ENCODE data around the gene AJUBA. TPM values are rescaled to one million over a fixed set of nuclear protein-coding genes. Genes with fewer than 3 reads are reported as not detected.

The AJUBA gene
- total RNA-seq, 1 donor from 2014 or later, result 56.1 TPM

GRCh38 chr14:22977434-22977683 is 5.0 kb downstream of the AJUBA start:
- DNase-seq (ENCODE audit: extremely low spot score, unreplicated experiment), result no peak
- peaks cover 33% of the 10 kb centered on the region for H3K36me3 Mint-ChIP-seq

GRCh38 chr14:22976620-22977433 is 5.5 kb downstream of the AJUBA start:
- DNase-seq (ENCODE audit: extremely low spot score, unreplicated experiment), result no peak
- peaks cover 53% of the 10 kb centered on the region for H3K4me1 Mint-ChIP-seq (ENCODE audit: unreplicated experiment)
- no peak for TF ChIP-seq CTCF (conservative IDR thresholded peaks at IDR 0.05)
- H3K4me3 Mint-ChIP-seq, result peak overlapping the region; percentile 95
- H3K27ac Mint-ChIP-seq, result peak overlapping the region; percentile 97
- no peaks in the 10 kb centered on the region for H3K9me3 Mint-ChIP-seq
- peaks cover 38% of the 10 kb centered on the region for H3K36me3 Mint-ChIP-seq
- peaks cover 3% of the 10 kb centered on the region for H3K27me3 Mint-ChIP-seq

More at GRCh38 chr14:22977434-22977683, 5.0 kb downstream of the AJUBA start:
- H3K27ac Mint-ChIP-seq, result peak overlapping the region; percentile 97
- H3K4me1 Mint-ChIP-seq (ENCODE audit: unreplicated experiment), result peaks cover 53% of the 10 kb centered on the region
- TF ChIP-seq CTCF (conservative IDR thresholded peaks at IDR 0.05), result no peak
- H3K27me3 Mint-ChIP-seq, result peaks cover 3% of the 10 kb centered on the region
- no peaks in the 10 kb centered on the region for H3K9me3 Mint-ChIP-seq
- peak overlapping the region; percentile 95 for H3K4me3 Mint-ChIP-seq

GRCh38 chr14:22974530-22975313 is 7.6 kb downstream of the AJUBA start:
- TF ChIP-seq CTCF (conservative IDR thresholded peaks at IDR 0.05), result no peak
- DNase-seq (ENCODE audit: extremely low spot score, unreplicated experiment), result no peak
- Mint-ChIP-seq H3K4me1 (ENCODE audit: unreplicated experiment) (peaks cover 48% of the 10 kb centered on the region), H3K27ac (peak overlapping the region; percentile 14), H3K36me3 (peaks cover 34% of the 10 kb centered on the region), H3K27me3 (no peaks in the 10 kb centered on the region), H3K4me3 (no peak overlapping the region), H3K9me3 (no peaks in the 10 kb centered on the region)

- peak overlapping the region; percentile 18 for H3K27ac Mint-ChIP-seq
- no peaks in the 10 kb centered on the region for H3K9me3 Mint-ChIP-seq
- TF ChIP-seq CTCF (conservative IDR thresholded peaks at IDR 0.05), result peak; percentile 82
- no peak overlapping the region for H3K4me3 Mint-ChIP-seq
- no peaks in the 10 kb centered on the region for H3K27me3 Mint-ChIP-seq
- H3K36me3 Mint-ChIP-seq, result peaks cover 38% of the 10 kb centered on the region
- peaks cover 36% of the 10 kb centered on the region for H3K4me1 Mint-ChIP-seq (ENCODE audit: unreplicated experiment)
- no peak for DNase-seq (ENCODE audit: extremely low spot score, unreplicated experiment)
These were observed 8.9 kb downstream of the AJUBA start for GRCh38 chr14:22973217-22974032.

GRCh38 chr14:22972313-22972930 is 9.9 kb downstream of the AJUBA start:
- Mint-ChIP-seq H3K4me3 (no peak overlapping the region), H3K27ac (no peak overlapping the region), H3K4me1 (ENCODE audit: unreplicated experiment) (peaks cover 26% of the 10 kb centered on the region), H3K9me3 (no peaks in the 10 kb centered on the region), H3K27me3 (no peaks in the 10 kb centered on the region), H3K36me3 (peaks cover 38% of the 10 kb centered on the region)
- TF ChIP-seq CTCF (conservative IDR thresholded peaks at IDR 0.05), result no peak
- DNase-seq (ENCODE audit: extremely low spot score, unreplicated experiment), result no peak

All from type B pancreatic cell (in vitro differentiated cells).